Left renal cortex interstitium (tissue), 4 donors: Measurements from ENCODE around the gene EFHD2. TPM values are rescaled to one million over a fixed set of nuclear protein-coding genes. Genes with fewer than 3 reads are reported as not detected.
"Not testable (repeated sequence)": the region's sequence is repeated elsewhere in the genome, so short reads cannot be mapped to it uniquely, and the experiment has no call there.

Experiments used
- DNase-seq, 4 donors: peaks; one replicate each; pipeline ENCODE4 v3.0.0-alpha.2; 2013; ENCODE audit warnings: low read depth in 4 of 4, low spot score in 2 of 4, missing footprints in 1 of 4
- polyA plus RNA-seq, 4 donors: library from polyadenylated mRNA; unstranded; fragments of 120-200 nt; gene quantifications; one replicate each; pipeline ENCODE4 v1.2.1, GENCODE V29; 2013; ENCODE audit not compliant: insufficient read length in 4 of 4

The EFHD2 gene
- polyA plus RNA-seq, 4 donors, result 10.3 to 18.8 (median 15.6) TPM

DNA sequence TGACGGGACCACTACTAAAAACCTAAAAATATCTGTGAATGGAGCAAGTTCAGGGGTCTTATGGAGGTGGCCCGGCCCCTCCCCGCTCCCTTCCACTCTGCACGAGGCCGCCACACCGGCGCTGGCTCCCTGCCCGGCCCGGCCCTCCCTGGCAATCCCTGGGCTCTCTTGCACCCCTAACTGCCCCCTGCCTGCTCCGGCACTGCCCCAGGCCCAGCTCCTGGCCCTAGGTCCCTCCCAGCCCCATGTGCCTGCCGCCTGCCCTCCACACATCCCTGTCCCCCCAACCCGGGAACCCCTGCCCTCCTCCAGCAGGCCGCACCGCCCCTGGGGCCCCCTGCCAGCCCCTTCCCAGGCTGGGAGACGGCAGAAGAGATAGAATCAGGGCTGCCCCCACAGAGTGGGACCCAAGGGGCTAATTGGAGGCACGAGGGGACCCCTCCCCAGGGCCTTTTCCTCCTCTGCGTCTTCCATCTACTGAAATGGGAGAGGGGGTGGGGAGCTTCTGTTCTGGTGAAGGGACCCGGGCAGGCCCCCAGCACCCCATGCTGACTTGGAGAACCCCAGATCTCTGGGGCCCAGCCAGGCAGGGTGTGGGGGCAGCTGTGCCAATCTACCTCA is 19.2 kb downstream of the EFHD2 start:
- DNase-seq, result no peak

DNA sequence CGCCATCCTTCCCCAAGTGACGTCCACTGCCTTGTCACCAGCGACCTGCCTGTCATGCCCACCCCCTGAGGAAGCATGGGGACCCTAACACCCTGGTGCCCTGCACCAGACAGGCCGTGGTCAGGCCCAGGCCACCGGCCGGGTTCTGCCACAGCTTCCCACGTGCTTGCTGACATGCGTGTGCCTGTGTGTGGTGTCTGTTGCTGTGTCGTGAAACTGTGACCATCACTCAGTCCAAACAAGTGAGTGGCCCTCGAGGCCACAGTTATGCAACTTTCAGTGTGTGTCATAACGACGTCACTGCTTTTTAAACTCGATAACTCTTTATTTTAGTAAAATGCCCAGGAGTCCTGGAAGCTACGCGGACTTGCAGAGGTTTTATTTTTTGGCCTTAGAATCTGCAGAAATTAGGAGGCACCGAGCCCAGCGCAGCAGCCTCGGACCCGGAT is 20.0 kb downstream of the EFHD2 start:
- DNase-seq, result no peak

GRCh38 chr1:15430787-15431570 is 21.3 kb downstream of the EFHD2 start:
- no peak for DNase-seq

- no peak for DNase-seq
Measured at GRCh38 chr1:15431571-15431948, 21.9 kb downstream of the EFHD2 start.

- DNase-seq, result no peak
Measured at GRCh38 chr1:15432324-15432723, 22.6 kb downstream of the EFHD2 start.

DNA sequence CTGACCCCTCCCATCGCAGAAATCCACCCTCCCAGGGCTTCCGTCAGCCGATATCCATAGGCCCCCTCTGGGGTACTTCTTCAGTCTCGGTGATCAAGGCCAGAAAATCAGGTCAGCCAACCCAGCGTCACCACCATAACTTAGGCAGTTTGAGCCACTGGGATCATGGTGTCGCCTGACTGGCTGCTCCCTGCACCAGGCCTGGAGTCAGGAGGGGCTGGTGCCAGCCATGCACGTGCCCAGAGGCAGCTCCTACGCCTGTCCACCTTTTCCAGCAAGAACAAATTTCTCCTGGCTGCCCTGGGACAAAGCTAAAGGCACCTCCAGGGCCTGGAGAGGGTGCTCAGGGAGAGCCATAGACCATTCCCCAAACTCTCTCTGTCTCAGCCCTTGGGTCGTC is 23.8 kb downstream of the EFHD2 start:
- DNase-seq, result no peak

DNA sequence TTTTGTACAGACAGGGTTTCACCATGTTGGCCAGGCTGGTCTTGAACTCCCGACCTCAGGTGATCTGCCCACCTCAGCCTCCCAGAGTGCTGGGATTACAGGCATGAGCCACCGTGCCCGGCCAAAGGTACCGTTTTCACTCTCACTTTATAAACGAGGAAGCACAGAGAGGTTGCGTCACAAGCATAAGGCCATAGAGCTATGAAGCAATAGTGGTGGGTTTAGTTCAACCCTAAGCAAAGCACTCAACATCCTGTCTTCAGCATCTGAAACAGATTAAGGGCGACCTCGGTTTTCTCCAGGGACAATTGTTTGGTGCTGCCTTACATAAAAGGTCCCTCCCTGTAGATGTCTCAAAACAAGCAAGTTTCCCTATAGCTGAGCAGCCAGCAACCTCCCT is 25.1 kb downstream of the EFHD2 start:
- not testable (repeated sequence) for DNase-seq

- no peak for DNase-seq
Measured at GRCh38 chr1:15435239-15436077, 25.8 kb downstream of the EFHD2 start.

DNA sequence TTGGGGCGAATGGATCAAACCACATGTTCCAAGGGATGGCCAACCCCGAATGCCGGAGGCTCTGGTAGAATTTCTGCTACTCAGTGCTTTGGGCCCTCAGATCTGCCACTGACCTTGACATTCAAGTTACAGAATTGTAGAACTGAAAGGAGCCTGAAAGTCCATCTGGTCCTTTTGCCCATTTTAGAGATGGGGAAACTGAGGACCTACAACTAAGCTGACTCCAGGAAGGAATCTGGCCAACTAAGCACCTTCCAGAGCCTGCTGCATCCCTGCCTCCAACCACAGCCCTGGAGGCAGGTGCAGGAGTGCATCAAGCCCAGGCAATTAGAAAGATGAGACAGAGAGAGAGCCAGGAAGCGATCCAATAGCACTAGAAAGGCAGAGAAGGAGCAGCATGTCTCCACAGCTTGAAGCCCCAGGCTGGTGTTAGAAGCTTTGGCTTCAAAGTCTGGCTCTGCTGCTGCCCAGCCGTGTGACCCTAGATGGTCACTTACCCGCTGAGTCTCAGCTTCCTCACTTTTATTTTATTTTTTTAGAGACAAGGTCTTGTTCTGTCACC is 27.3 kb downstream of the EFHD2 start:
- DNase-seq, result no peak

- no peak for DNase-seq
Measured at GRCh38 chr1:15439325-15439724, 29.6 kb downstream of the EFHD2 start.

GRCh38 chr1:15440357-15440756 is 30.7 kb downstream of the EFHD2 start:
- no peak for DNase-seq

GRCh38 chr1:15441247-15441646 is 31.6 kb downstream of the EFHD2 start:
- no peak for DNase-seq

DNA sequence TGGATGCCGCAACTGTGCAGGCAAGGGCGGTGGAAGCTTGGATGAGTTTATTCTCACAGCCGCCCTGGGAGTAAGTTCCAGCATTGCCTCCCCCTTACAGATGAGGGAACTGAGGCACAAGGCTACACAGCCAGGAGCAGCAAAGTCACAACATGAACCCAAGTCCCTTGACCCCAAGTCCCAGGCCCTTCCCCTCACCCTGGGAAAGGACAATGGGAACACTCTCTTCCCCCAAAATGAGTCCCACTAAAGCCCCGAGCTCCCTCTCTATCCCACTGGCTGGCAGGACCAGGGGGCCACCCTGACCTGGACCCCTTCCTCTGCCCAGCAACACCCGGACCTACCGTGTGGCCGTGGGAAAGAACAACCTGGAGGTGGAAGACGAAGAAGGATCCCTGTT is 32.4 kb downstream of the EFHD2 start:
- no peak for DNase-seq

DNA sequence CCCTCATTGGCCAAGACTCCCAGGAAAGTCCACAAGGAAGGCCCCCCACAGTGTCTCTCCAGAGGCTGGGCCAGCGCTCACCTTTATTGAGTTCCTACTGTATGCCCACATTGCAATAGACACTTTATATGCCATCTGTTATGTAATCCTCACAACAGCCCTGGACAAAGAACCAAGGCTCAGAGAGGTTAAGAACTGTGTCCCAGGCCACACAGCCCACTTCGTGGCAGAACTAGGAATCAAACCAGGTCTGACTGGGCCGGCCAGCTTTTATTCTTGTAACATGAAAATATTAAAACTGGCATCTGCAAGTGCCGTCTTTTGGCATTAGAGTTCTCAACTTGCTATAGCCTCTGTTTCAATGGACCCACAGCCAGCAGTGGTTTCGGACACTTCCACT is 33.1 kb downstream of the EFHD2 start:
- no peak for DNase-seq

GRCh38 chr1:15443281-15443680 is 33.6 kb downstream of the EFHD2 start:
- no peak for DNase-seq

DNA sequence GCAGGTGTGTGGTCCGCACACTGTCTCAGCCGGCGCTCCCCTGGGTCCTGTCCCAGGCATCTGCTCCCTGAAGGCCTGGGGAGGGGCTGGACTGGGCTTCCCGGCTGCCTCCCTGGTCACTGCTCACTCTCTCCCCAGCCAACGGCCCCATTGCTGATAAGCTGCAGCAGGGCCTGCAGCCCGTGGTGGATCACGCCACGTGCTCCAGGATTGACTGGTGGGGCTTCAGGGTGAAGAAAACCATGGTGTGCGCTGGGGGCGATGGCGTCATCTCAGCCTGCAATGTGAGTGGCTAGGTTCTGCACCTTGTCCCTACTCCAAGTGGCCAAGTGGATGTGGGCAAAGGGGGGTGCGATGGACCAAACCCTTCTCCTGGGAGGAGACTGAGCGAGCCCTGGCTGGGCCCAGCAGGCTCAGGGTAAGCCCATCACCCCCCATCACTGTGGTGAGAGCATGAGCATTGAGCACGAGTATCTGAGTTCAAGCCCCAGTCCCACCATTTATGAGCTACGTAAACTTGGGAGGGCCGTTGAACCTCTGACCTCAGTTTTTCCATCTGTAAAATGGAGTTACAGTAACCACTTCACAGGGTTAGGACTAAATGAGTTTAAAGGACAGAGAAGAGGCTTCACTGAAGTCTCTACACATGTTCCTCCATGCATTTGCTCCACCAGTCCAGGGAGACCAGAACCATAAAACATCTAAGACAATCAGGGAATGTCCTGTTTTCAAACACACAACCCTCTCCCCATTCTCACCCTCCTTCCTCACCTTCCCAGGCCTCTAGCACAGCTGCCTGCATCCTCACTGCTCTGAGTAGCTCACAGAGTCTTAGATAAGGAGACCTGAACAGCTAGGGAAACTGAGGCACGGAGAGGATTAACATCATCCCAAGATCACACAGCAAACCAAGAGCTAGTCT is 35.0 kb downstream of the EFHD2 start:
- DNase-seq, result no peak

GRCh38 chr1:15445390-15446122 is 35.9 kb downstream of the EFHD2 start:
- no peak for DNase-seq

- DNase-seq, result no peak
Measured at GRCh38 chr1:15446212-15446611, 36.5 kb downstream of the EFHD2 start.

DNA sequence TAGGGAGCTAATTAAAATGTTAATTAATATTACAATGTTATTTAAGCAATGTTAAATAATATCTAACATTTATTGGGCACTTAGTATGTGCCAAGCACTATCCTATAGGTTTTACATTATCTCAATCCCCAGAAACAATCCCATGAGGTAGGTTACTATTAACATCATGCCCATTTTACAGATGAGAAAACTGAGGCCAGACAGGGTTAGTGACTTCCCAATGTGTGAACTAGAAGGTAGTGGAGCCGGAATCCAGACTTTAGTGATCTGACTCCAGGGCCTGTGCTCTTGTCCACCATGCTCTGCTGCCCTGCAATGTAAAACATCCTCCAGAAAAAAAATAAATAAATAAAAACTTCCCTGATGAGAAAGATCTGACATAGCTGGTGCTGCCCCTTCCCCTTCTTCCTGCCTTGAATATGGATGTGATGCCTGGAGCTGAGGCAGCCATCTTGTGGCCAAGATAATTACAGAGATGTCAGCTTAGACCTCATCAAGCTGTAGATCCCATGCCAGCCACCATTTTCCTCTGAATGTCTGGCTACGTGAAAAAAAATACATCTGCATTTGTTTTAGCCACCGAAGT is 39.3 kb downstream of the EFHD2 start:
- DNase-seq, result no peak
